Esophagus (tissue), 2 donors: Measurements from ENCODE around the gene HBM. TPM values are rescaled to one million over a fixed set of nuclear protein-coding genes. Genes with fewer than 3 reads are reported as not detected.

Source experiments
- polyA plus RNA-seq, 2 donors: library from polyadenylated mRNA; stranded (reverse); fragments of 200-250 nt; gene quantifications; one replicate each; pipeline ENCODE4 v1.2.3, GENCODE V29; 2013
- donor health status: healthy with polysubstance abuse.
- donor health status: Bipolar disorder and iron deficiency.

The HBM gene
- polyA plus RNA-seq, 2 donors: not detected

Other genes with a start within 250 kb of the HBM start
- 10 to 100 TPM in 1 of 2 donors, 1 to 10 TPM in 1; 4.3 to 11.4 TPM for gene POLR3K, start 112.4 kb upstream of the HBM start, polyA plus RNA-seq
- 10 to 100 TPM; 18.1 to 25.6 TPM for gene SNRNP25, start 112.2 kb upstream of the HBM start, polyA plus RNA-seq
- 10 to 100 TPM; 36.6 to 56.0 TPM for gene RHBDF1, start 93.3 kb upstream of the HBM start, polyA plus RNA-seq
- 10 to 100 TPM; 42.3 to 45.3 TPM for gene MPG, start 87.8 kb upstream of the HBM start, polyA plus RNA-seq
- gene NPRL3, start 27.3 kb upstream of the HBM start, polyA plus RNA-seq: 10 to 100 TPM in 1 of 2 donors, 1 to 10 TPM in 1; 9.6 to 14.0 TPM
- not detected for gene HBZ, start 13.3 kb upstream of the HBM start, polyA plus RNA-seq
- gene HBA2, start 6.9 kb downstream of the HBM start, polyA plus RNA-seq: 1 to 10 TPM in 1 of 2 donors, under 1 TPM in 1; 0.49 to 1.4 TPM
- gene HBA1, start 10.7 kb downstream of the HBM start, polyA plus RNA-seq: under 1 TPM; 0.47 to 0.55 TPM
- gene HBQ1, start 14.5 kb downstream of the HBM start, polyA plus RNA-seq: not detected
- gene LUC7L, start 63.5 kb downstream of the HBM start, polyA plus RNA-seq: 100 to 1,000 TPM in 1 of 2 donors, 10 to 100 TPM in 1; 37.0 to 102 TPM
- 10 to 100 TPM; 35.9 to 39.6 TPM for gene FAM234A, start 68.8 kb downstream of the HBM start, polyA plus RNA-seq
- 1 to 10 TPM; 6.3 to 7.9 TPM for gene RGS11, start 110.0 kb downstream of the HBM start, polyA plus RNA-seq
- gene ARHGDIG, start 114.6 kb downstream of the HBM start, polyA plus RNA-seq: under 1 TPM; 0.24 to 0.33 TPM
- under 1 TPM; 0.27 to 0.53 TPM for gene PDIA2, start 117.2 kb downstream of the HBM start, polyA plus RNA-seq
- 10 to 100 TPM; 11.9 to 16.7 TPM for gene AXIN1, start 186.7 kb downstream of the HBM start, polyA plus RNA-seq
- 10 to 100 TPM; 54.5 to 75.9 TPM for gene MRPL28, start 204.6 kb downstream of the HBM start, polyA plus RNA-seq
- gene PGAP6, start 216.0 kb downstream of the HBM start, polyA plus RNA-seq: 10 to 100 TPM; 30.3 to 44.3 TPM
- 10 to 100 TPM; 40.3 to 41.9 TPM for gene NME4, start 231.2 kb downstream of the HBM start, polyA plus RNA-seq
- gene DECR2, start 235.9 kb downstream of the HBM start, polyA plus RNA-seq: 10 to 100 TPM; 15.0 to 24.2 TPM